ENCODE results near the gene PRSS16. TPM values are rescaled to one million over a fixed set of nuclear protein-coding genes. Genes with fewer than 3 reads are reported as not detected.

PRSS16 gene
- total RNA-seq, 1 donor, result not detected

GRCh38 chr6:27281569-27281968 lies 34.1 kb downstream of the PRSS16 start:
- DNase-seq (ENCODE audit: low read depth in 2 of 3, low spot score in 2 of 3), result no peak

DNA sequence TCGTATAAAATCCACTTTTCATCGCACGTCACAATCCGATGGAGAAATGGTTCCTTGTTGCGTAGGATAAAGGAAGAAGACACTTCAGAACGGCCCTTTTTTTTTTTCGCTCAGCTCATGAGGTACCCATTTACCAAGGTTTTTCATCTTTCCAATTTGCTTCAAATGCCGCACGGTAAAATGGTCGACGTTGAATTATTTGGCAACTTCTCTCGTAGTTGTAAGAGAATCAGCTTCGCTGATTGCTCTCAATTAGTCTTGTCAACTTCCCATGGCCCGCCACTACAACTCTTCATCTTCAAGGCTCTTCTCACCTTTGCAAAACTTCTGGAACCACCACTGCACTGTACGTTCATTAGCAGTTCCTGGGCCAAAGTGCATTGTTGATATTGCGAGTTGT lies 35.8 kb downstream of the PRSS16 start:
- DNase-seq (ENCODE audit: low read depth in 2 of 3, low spot score in 2 of 3), result peak in 1 of 3 donors; percentile 24

- DNase-seq (ENCODE audit: low read depth in 2 of 3, low spot score in 2 of 3), result no peak
Measured at GRCh38 chr6:27286141-27286540, 38.6 kb downstream of the PRSS16 start.

DNA sequence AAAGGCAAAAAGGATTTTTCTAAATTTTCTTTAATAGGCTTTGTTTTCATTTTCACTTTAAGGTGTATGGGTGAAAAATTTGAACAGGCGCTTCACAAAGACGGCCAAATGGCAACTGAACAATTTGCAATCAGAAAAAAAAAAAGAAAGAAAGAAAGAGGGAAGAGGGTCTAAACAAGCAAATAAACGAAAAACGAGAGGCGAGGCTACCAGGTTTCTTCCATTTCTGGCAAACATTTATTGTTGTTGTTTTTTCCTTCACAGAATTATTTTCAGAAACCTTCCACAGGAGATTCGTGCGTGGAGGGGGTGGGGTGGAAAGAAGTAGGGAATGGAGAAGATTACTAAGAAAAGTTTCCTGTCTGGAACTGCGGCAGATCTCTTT lies 40.2 kb downstream of the PRSS16 start:
- no peak for DNase-seq (ENCODE audit: low read depth in 2 of 3, low spot score in 2 of 3)

- DNase-seq (ENCODE audit: low read depth in 2 of 3, low spot score in 2 of 3), result no peak
Measured at GRCh38 chr6:27288136-27289044, 40.9 kb downstream of the PRSS16 start.

- DNase-seq (ENCODE audit: low read depth in 2 of 3, low spot score in 2 of 3), result no peak
Measured at GRCh38 chr6:27290065-27290849, 42.8 kb downstream of the PRSS16 start.

GRCh38 chr6:27290850-27291208 lies 43.3 kb downstream of the PRSS16 start:
- no peak for DNase-seq (ENCODE audit: low read depth in 2 of 3, low spot score in 2 of 3)

- DNase-seq (ENCODE audit: low read depth in 2 of 3, low spot score in 2 of 3), result no peak
Measured at GRCh38 chr6:27293436-27294098, 46.1 kb downstream of the PRSS16 start.

DNA sequence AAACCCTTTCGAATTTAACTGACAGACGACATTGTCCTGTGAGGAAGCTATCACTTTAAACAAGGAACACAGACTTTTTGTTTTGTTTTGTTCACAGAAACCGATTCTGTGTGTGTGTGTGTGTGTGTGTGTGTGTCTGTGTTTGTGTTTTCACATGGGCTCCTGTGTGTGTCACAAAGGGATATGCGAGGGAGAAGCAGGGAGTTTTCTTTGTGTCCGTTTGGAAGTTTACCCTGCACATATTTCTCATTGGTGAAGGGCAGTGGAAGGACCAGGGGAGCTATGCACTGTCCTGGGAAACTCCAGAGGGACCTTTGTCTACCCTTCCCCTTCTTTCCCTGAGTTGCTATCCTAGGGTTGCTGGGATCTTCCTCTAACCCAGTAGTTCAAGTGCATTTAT lies 46.9 kb downstream of the PRSS16 start:
- no peak for DNase-seq (ENCODE audit: low read depth in 2 of 3, low spot score in 2 of 3)

GRCh38 chr6:27295301-27296079 lies 48.0 kb downstream of the PRSS16 start:
- DNase-seq (ENCODE audit: low read depth in 2 of 3, low spot score in 2 of 3), result no peak

GRCh38 chr6:27296106-27296783 lies 48.7 kb downstream of the PRSS16 start:
- DNase-seq (ENCODE audit: low read depth in 2 of 3, low spot score in 2 of 3), result no peak

GRCh38 chr6:27297484-27297856 lies 50.0 kb downstream of the PRSS16 start:
- DNase-seq (ENCODE audit: low read depth in 2 of 3, low spot score in 2 of 3), result no peak

DNA sequence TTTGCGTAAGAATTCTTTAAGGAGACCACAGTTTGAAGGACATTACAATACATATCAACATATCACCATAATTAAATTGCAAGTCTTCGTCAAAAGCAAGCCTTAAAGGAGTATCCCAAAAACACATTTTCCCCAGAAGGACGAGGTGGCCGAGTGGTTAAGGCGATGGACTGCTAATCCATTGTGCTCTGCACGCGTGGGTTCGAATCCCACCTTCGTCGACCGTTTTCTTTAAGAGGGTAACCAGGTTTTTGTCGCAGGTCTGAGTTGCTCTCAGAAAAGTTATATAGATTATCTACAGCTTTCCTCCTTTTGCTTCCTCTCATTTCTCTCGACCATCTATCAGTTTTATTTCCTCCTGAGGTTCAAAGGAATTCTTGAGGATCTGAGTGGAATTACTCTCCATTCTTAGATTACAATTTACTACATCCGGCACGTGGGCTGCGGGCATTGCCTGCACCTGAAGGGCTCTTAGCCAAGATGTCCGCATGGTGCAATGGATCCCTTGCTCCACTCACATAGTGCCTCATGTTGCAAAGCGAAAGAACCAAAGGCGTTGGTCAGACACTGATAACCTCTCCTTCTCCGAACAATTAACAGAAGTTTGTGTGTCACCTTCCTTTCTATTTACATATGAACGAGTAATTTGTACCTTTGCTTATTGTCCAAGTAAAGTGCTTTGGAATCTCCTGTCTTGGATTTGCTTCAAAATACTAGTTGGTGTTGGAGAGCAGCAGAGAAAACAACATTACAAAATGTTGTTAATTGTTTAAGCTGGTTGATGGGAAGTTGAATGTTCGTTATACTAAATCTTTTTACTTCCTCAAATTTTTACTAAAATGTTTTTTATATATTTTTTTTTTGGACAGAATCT lies 50.6 kb downstream of the PRSS16 start:
- no peak for DNase-seq (ENCODE audit: low read depth in 2 of 3, low spot score in 2 of 3)

DNA sequence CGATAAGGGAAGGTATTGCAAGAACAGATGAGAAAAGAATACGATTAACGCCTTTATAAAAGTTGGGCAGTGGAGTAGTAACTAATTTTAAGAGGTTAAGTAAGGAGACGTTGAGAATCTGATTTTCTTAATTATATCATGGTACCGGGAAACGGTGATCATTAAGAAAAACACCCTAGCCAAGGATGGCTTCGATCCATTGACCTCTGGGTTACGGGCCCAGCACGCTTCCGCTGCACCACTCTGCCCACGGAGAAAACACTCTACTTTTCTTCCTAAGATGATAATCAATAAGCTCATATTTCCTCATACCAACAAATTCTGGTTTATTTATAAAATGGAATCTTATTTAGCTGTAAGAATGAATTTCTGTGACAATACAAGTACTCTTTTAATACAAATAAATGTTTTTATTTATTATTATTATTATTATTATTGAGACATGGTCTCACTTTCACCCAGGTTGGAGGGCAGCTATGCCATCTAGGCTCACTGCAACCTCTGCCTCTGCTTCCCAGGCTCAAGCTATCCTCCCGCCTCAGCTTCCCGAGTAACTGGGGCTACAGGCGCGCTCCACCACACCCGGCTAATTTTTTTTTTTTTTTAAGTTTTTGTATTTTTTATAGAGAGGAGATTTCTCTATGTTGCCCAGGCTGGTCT lies 56.2 kb downstream of the PRSS16 start:
- no peak for DNase-seq (ENCODE audit: low read depth in 2 of 3, low spot score in 2 of 3)

Other genes starting within 250 kb of the PRSS16 start
- not detected for gene POM121L2, start 64.6 kb downstream of the PRSS16 start, total RNA-seq
- gene ZNF391, start 141.1 kb downstream of the PRSS16 start, total RNA-seq, result 1.9 TPM
- gene ZNF184, start 225.4 kb downstream of the PRSS16 start, total RNA-seq, result 6.7 TPM

Data from hematopoietic multipotent progenitor cell (in vitro differentiated cells).